PC-3 (cell line): ENCODE data around the gene NRDE2. TPM values are rescaled to one million over a fixed set of nuclear protein-coding genes. Genes with fewer than 3 reads are reported as not detected.

Source experiments
- ATAC-seq: fragments of 200-7000 bp; cut with Tn5 transposase; 2 replicates; pipeline ENCODE4 v1.9.1; 2020; ENCODE audit warnings: mild to moderate bottlenecking, moderate library complexity
- BruUV-seq: library from RNA; stranded (reverse); fragments of 400-500 nt; replicated peaks from 2 replicates; lab custom pipeline; 2021; lab: Mats Ljungman, UMichigan
- CTCF ChIA-PET: fragments of 300-600 bp; sonication (Branson Sonifier 250); formaldehyde crosslinking; loops from one replicate; lab custom pipeline; 2022; ENCODE audit warnings: antibody characterized with exemption; lab: Charles Lee
- POLR2A ChIA-PET: fragments of 300-600 bp; sonication (Branson Sonifier 250); formaldehyde crosslinking; loops from one replicate; lab custom pipeline; 2022; ENCODE audit warnings: antibody characterized with exemption; ENCODE audit not compliant: unreplicated experiment; lab: Charles Lee
- DNase-seq: peaks from one replicate; pipeline ENCODE4 v3.0.0-alpha.2; 2015
- H2AFZ ChIP-seq: fragments of 300-600 bp; sonication (generic); 2 replicates; pipeline ENCODE4 v1.6.0; 2016; ENCODE audit warnings: antibody characterized with exemption, low read length
- H3F3A ChIP-seq: fragments of 300-600 bp; sonication (generic); one replicate; pipeline ENCODE4 v1.6.0; 2017; ENCODE audit warnings: antibody characterized with exemption, low read length, control low read depth, mild to moderate bottlenecking; ENCODE audit not compliant: unreplicated experiment
- H3K27ac ChIP-seq: fragments of 300-600 bp; sonication (generic); 2 replicates; pipeline ENCODE4 v1.5.1; 2016; ENCODE audit warnings: mild to moderate bottlenecking, low read length
- H3K27me3 ChIP-seq: fragments of 300-600 bp; sonication (generic); 2 replicates; pipeline ENCODE4 v1.6.1; 2016; ENCODE audit warnings: low read length, mixed read lengths
- H3K36me3 ChIP-seq: fragments of 300-600 bp; sonication (generic); 2 replicates; pipeline ENCODE4 v1.6.1; 2016; ENCODE audit warnings: low read depth, mixed run types, low read length, mixed read lengths
- H3K4me1 ChIP-seq: fragments of 300-600 bp; sonication (generic); 2 replicates; pipeline ENCODE4 v1.5.1; 2016; ENCODE audit warnings: low read length; ENCODE audit not compliant: insufficient read depth
- H3K4me2 ChIP-seq: fragments of 300-600 bp; sonication (generic); 2 replicates; pipeline ENCODE4 v1.6.0; 2016; ENCODE audit warnings: low read length
- H3K4me3 ChIP-seq: fragments of 300-600 bp; sonication (generic); 2 replicates; pipeline ENCODE4 v1.5.1; 2016; ENCODE audit warnings: mild to moderate bottlenecking, low read length, mixed read lengths
- H3K79me2 ChIP-seq: fragments of 300-600 bp; sonication (generic); 2 replicates; pipeline ENCODE4 v1.6.1; 2017; ENCODE audit warnings: low read length, mixed read lengths
- H3K9ac ChIP-seq: fragments of 300-600 bp; sonication (generic); 2 replicates; pipeline ENCODE4 v1.6.0; 2016; ENCODE audit warnings: mild to moderate bottlenecking, low read length
- H3K9me2 ChIP-seq: fragments of 300-600 bp; sonication (generic); replicated peaks from 2 replicates; pipeline ENCODE4 v1.6.1; 2016; ENCODE audit warnings: mixed run types, low read length, mixed read lengths
- H3K9me3 ChIP-seq: fragments of 300-600 bp; sonication (generic); 2 replicates; pipeline ENCODE4 v1.6.1; 2016; ENCODE audit warnings: low read length, mixed read lengths
- H4K20me1 ChIP-seq: fragments of 300-600 bp; sonication (generic); 2 replicates; pipeline ENCODE4 v1.6.1; 2016; ENCODE audit warnings: low read length, mixed read lengths
- EZH2 ChIP-seq: fragments of 300-600 bp; sonication (generic); IDR thresholded peaks from one replicate; pipeline ENCODE4 v1.6.1; 2017; ENCODE audit warnings: antibody characterized with exemption, mild to moderate bottlenecking, low read length; ENCODE audit not compliant: unreplicated experiment
- EZH2phosphoT487 ChIP-seq: fragments of 300-600 bp; sonication (generic); IDR thresholded peaks from 2 replicates; pipeline ENCODE4 v1.6.1; 2018; ENCODE audit warnings: mild to moderate bottlenecking, antibody characterized with exemption, low read length, borderline replicate concordance
- intact Hi-C: fragments of 100-400 bp; cut with micrococcal nuclease; formaldehyde crosslinking; loops from 2 replicates; pipeline ENCODE4 v1.9.0; 2023
- total RNA-seq: library from RNA; depleted of rRNA; stranded (reverse); fragments of >200 nt; gene quantifications from 2 replicates; pipeline ENCODE4 v1.2.3, GENCODE V29; 2014
- TF ChIP-seq, protein P1 (sequence below): fragments of 300-600 bp; sonication (generic); conservative IDR thresholded peaks from 2 replicates; pipeline ENCODE4 v1.5.1; 2017; ENCODE audit warnings: antibody characterized with exemption, low read depth, mild to moderate bottlenecking, low read length

Gene NRDE2
- total RNA-seq, 1 experiment from 2014 or later: 18.3 TPM

DNA sequence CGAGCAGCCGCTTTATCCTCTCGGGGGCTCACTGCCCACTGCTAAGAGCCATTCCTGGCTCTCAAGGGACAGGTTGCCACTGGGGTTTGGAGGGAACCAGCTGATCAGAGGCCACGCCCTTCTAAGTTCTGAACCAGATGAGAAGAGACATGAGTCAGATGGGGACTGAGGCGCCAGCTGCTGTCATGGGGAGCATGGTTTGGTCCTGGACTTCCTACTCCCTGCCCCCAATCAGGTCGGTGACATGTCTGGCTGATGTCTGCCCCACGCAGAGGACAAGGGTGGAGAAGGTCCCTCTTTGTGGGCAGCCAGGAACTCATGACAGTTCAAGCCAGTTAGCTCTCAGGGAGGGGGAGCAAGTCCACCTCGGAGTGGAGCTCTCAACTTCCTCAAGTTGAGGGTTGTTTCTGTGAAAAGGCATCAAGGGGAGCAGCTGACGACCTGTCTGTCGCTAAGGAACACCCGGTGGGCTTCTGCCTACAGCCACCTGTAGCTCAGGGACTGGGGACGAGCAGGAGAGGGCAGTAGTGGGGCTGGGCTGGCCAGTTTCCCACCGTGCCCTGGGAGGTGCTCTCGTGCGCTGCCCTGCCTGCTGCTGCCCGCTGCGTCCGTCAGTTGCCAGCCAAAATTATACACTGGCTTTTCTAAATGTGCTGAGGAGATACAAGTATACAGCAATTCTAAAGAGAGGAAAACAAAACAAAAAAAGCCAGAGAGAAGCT, 54.9 kb downstream of the NRDE2 start:
- no peak overlapping the region for H3K9ac ChIP-seq
- peaks cover 10% of the 10 kb centered on the region for H3K36me3 ChIP-seq
- ChIA-PET CTCF (interaction anchor here (0.9 kb wide), 1 partner anchor 19 kb away, joined by 3 read pairs; no protein-coding TSS in a partner anchor), POLR2A (no interaction called here)
- H4K20me1 ChIP-seq: no peaks in the 10 kb centered on the region
- H3K79me2 ChIP-seq: no peaks in the 10 kb centered on the region
- no peak overlapping the region for H3K4me2 ChIP-seq
- H3K9me2 ChIP-seq: no peaks in the 10 kb centered on the region
- ATAC-seq: no peak
- intact Hi-C loops: no loop called here
- DNase-seq: peak; percentile 13
- H3K27me3 ChIP-seq: no peaks in the 10 kb centered on the region
- H3K4me3 ChIP-seq: no peak overlapping the region
- no peaks in the 10 kb centered on the region for H3F3A ChIP-seq
- TF ChIP-seq EZH2: no peak
- TF ChIP-seq, protein P1, sequence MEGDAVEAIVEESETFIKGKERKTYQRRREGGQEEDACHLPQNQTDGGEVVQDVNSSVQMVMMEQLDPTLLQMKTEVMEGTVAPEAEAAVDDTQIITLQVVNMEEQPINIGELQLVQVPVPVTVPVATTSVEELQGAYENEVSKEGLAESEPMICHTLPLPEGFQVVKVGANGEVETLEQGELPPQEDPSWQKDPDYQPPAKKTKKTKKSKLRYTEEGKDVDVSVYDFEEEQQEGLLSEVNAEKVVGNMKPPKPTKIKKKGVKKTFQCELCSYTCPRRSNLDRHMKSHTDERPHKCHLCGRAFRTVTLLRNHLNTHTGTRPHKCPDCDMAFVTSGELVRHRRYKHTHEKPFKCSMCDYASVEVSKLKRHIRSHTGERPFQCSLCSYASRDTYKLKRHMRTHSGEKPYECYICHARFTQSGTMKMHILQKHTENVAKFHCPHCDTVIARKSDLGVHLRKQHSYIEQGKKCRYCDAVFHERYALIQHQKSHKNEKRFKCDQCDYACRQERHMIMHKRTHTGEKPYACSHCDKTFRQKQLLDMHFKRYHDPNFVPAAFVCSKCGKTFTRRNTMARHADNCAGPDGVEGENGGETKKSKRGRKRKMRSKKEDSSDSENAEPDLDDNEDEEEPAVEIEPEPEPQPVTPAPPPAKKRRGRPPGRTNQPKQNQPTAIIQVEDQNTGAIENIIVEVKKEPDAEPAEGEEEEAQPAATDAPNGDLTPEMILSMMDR: no peak
- TF ChIP-seq EZH2phosphoT487: no peak
- no peak overlapping the region for H2AFZ ChIP-seq
- no peak overlapping the region for H3K27ac ChIP-seq
- peaks cover 12% of the 10 kb centered on the region for H3K4me1 ChIP-seq
- no peaks in the 10 kb centered on the region for H3K9me3 ChIP-seq
- BruUV-seq: no TSS peak

DNA sequence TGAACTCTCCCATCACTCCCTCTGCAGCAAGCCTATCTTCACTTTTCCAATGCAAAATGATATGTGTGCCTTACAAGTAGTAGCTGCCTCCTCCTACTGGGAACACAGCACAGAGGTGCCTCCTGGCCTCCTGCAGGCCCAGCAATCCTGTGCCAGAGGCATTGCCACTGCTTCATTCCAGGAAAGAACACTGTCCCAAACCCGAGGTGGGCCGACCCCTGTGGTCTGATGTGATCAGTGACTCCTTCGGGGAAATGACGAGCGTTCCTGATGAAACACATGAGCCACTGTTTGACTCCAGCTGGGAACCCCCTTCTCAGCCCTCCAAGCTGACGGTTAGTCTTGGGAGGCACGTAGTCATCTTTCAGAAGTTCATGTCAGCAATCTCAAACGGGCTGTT, 55.9 kb downstream of the NRDE2 start:
- H3K36me3 ChIP-seq: peaks cover 19% of the 10 kb centered on the region
- no peak for TF ChIP-seq EZH2phosphoT487
- TF ChIP-seq, protein P1: no peak
- no peak for TF ChIP-seq EZH2

DNA sequence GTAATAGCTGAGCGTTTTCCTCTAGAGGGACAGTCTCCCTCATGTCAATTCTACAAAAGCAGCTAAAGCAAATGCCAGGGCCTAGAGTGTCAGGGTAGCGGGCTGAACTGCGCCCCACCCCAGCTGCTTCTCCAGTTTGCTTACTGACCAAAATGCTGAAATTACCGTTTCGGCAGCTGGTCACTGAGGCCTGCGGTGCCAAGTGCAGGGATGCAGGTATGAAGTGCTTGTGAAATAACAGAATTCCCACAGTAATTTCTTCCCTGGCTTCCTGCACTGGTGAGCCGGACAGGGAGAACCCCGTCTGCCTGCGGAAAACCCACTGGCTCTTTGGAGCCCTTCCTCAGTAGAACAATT, 56.3 kb downstream of the NRDE2 start:
- Histone ChIP-seq H3K4me3 (no peak overlapping the region), H3F3A (no peaks in the 10 kb centered on the region), H3K27me3 (no peaks in the 10 kb centered on the region), H3K9me2 (no peaks in the 10 kb centered on the region), H2AFZ (no peak overlapping the region), H3K27ac (no peak overlapping the region), H3K4me2 (no peak overlapping the region), H3K9me3 (no peaks in the 10 kb centered on the region), H3K79me2 (no peaks in the 10 kb centered on the region), H4K20me1 (no peaks in the 10 kb centered on the region), H3K9ac (no peak overlapping the region), H3K4me1 (no peaks in the 10 kb centered on the region), H3K36me3 (peaks cover 23% of the 10 kb centered on the region)
- no TSS peak for BruUV-seq
- no peak for TF ChIP-seq EZH2
- TF ChIP-seq, protein P1: no peak
- no peak for TF ChIP-seq EZH2phosphoT487
- ChIA-PET POLR2A (interaction anchor here (0.6 kb wide), 1 partner anchor 302 kb away, joined by 3 read pairs; no protein-coding TSS in a partner anchor), CTCF (no interaction called here)
- ATAC-seq: no peak
- intact Hi-C loops: no loop called here
- no peak for DNase-seq

More for the DNA sequence above, 55.9 kb downstream of the NRDE2 start:
- Histone ChIP-seq H2AFZ (no peak overlapping the region), H3K27ac (no peak overlapping the region), H3K4me1 (peaks cover 2% of the 10 kb centered on the region), H3K9me2 (no peaks in the 10 kb centered on the region), H3K79me2 (no peaks in the 10 kb centered on the region), H3K9ac (no peak overlapping the region), H3K9me3 (no peaks in the 10 kb centered on the region), H4K20me1 (no peaks in the 10 kb centered on the region), H3K4me2 (no peak overlapping the region), H3F3A (no peaks in the 10 kb centered on the region), H3K27me3 (no peaks in the 10 kb centered on the region), H3K4me3 (no peak overlapping the region)
- no peak for ATAC-seq
- BruUV-seq: no TSS peak
- intact Hi-C loops: no loop called here
- CTCF ChIA-PET: no interaction called here
- POLR2A ChIA-PET: no interaction called here
- DNase-seq: no peak
